Neural crest cell (in vitro differentiated cells): ENCODE data around the gene FBRSL1. TPM values are rescaled to one million over a fixed set of nuclear protein-coding genes. Genes with fewer than 3 reads are reported as not detected.
"Not testable (repeated sequence)": the region's sequence is repeated elsewhere in the genome, so short reads cannot be mapped to it uniquely, and the experiment has no call there.

ENCODE experiments used
- DNase-seq: peaks from one replicate; pipeline ENCODE4 v3.0.0; 2021; ENCODE audit warnings: low read depth, mixed read lengths, low spot score
- H3K27ac Mint-ChIP-seq: one replicate; pipeline ENCODE4 v1.8.0; 2021; ENCODE audit warnings: mild to moderate bottlenecking, mixed read lengths; ENCODE audit not compliant: unreplicated experiment
- H3K27me3 Mint-ChIP-seq: 2 replicates; pipeline ENCODE4 v1.8.0; 2021; ENCODE audit warnings: low read depth, mild to moderate bottlenecking, mixed read lengths
- H3K36me3 Mint-ChIP-seq: 2 replicates; pipeline ENCODE4 v1.8.0; 2021; ENCODE audit warnings: low read depth, mild to moderate bottlenecking, mixed read lengths
- H3K4me1 Mint-ChIP-seq: 2 replicates; pipeline ENCODE4 v1.8.0; 2021; ENCODE audit warnings: mixed read lengths
- H3K4me3 Mint-ChIP-seq: one replicate; pipeline ENCODE4 v1.8.0; 2021; ENCODE audit warnings: mild to moderate bottlenecking, mixed read lengths
- H3K9me3 Mint-ChIP-seq: 2 replicates; pipeline ENCODE4 v1.8.0; 2021; ENCODE audit warnings: mixed read lengths
- CTCF ChIP-seq: fragments of 200-600 bp; sonication (generic); conservative IDR thresholded peaks from 2 replicates; pipeline ENCODE4 v1.5.0; 2021; ENCODE audit warnings: antibody characterized with exemption, mild to moderate bottlenecking
- total RNA-seq: library from RNA; stranded (reverse); gene quantifications from 2 replicates; pipeline ENCODE4 v1.2.1, GENCODE V29; 2021

The FBRSL1 gene
- total RNA-seq, 1 donor from 2014 or later = 118 TPM

- TF ChIP-seq CTCF = no peak
- no peak overlapping the region for H3K27ac Mint-ChIP-seq
- peaks cover 5% of the 10 kb centered on the region for H3K36me3 Mint-ChIP-seq
- peaks cover 35% of the 10 kb centered on the region for H3K27me3 Mint-ChIP-seq
- H3K4me1 Mint-ChIP-seq = peaks cover 20% of the 10 kb centered on the region
- no peaks in the 10 kb centered on the region for H3K9me3 Mint-ChIP-seq
- DNase-seq = no peak
- H3K4me3 Mint-ChIP-seq = peak overlapping the region; percentile 41
Measured at GRCh38 chr12:132471858-132472255, 18.1 kb upstream of the FBRSL1 start.

- DNase-seq = no peak
- TF ChIP-seq CTCF = no peak
- Mint-ChIP-seq H3K4me3 (peak overlapping the region; percentile 41), H3K36me3 (peaks cover 5% of the 10 kb centered on the region), H3K27me3 (peaks cover 35% of the 10 kb centered on the region), H3K27ac (no peak overlapping the region), H3K4me1 (peaks cover 20% of the 10 kb centered on the region), H3K9me3 (no peaks in the 10 kb centered on the region)
Measured at GRCh38 chr12:132472386-132472785, 17.6 kb upstream of the FBRSL1 start.

- no peak overlapping the region for H3K27ac Mint-ChIP-seq
- no peak for TF ChIP-seq CTCF
- H3K9me3 Mint-ChIP-seq = no peaks in the 10 kb centered on the region
- peaks cover 5% of the 10 kb centered on the region for H3K36me3 Mint-ChIP-seq
- no peak overlapping the region for H3K4me3 Mint-ChIP-seq
- DNase-seq = no peak
- H3K27me3 Mint-ChIP-seq = peaks cover 25% of the 10 kb centered on the region
- H3K4me1 Mint-ChIP-seq = peaks cover 17% of the 10 kb centered on the region
Measured at GRCh38 chr12:132474237-132474741, 15.7 kb upstream of the FBRSL1 start.

GRCh38 chr12:132474799-132475303 lies 15.1 kb upstream of the FBRSL1 start:
- Mint-ChIP-seq H3K27me3 (peaks cover 23% of the 10 kb centered on the region), H3K4me1 (peaks cover 12% of the 10 kb centered on the region)
- not testable (repeated sequence) for DNase-seq, H3K9me3 Mint-ChIP-seq, H3K36me3 Mint-ChIP-seq, H3K4me3 Mint-ChIP-seq, H3K27ac Mint-ChIP-seq

- H3K27me3 Mint-ChIP-seq = peaks cover 19% of the 10 kb centered on the region
- no peak overlapping the region for H3K27ac Mint-ChIP-seq
- H3K4me1 Mint-ChIP-seq = peaks cover 8% of the 10 kb centered on the region
- H3K4me3 Mint-ChIP-seq = no peak overlapping the region
- no peak for TF ChIP-seq CTCF
- peaks cover 5% of the 10 kb centered on the region for H3K36me3 Mint-ChIP-seq
- no peak for DNase-seq
- H3K9me3 Mint-ChIP-seq = no peaks in the 10 kb centered on the region
Measured at GRCh38 chr12:132475304-132476037, 14.5 kb upstream of the FBRSL1 start.

GRCh38 chr12:132476038-132476414 lies 13.9 kb upstream of the FBRSL1 start:
- peaks cover 6% of the 10 kb centered on the region for H3K4me1 Mint-ChIP-seq
- H3K9me3 Mint-ChIP-seq = no peaks in the 10 kb centered on the region
- DNase-seq = no peak
- H3K27ac Mint-ChIP-seq = no peak overlapping the region
- TF ChIP-seq CTCF = no peak
- H3K27me3 Mint-ChIP-seq = peaks cover 17% of the 10 kb centered on the region
- no peak overlapping the region for H3K4me3 Mint-ChIP-seq
- H3K36me3 Mint-ChIP-seq = peaks cover 5% of the 10 kb centered on the region
